T follicular helper cell (primary cell): ENCODE data around the gene UTY.

ENCODE experiments used
- DNase-seq: peaks from one replicate; pipeline ENCODE4 v3.0.0-alpha.2; 2020; ENCODE audit warnings: low read depth

Gene UTY

DNA sequence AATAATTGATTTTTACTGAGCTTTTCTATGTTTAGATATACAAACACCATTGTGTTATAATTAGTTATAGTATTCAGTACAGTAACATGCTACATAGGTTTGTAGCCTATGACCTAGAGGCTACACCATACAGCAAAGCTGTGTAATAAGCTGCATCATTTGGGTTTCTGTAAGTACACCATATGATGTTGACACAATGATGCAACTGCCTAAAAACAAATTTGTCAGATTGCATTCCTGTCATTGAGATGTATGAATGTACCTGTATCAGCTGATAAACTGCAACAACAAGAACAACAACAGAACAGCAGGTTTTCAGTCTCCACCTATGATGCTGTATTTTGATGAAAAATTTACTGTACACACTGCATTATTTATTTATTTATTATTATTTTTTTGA lies 64.3 kb downstream of the UTY start:
- DNase-seq: no peak

DNA sequence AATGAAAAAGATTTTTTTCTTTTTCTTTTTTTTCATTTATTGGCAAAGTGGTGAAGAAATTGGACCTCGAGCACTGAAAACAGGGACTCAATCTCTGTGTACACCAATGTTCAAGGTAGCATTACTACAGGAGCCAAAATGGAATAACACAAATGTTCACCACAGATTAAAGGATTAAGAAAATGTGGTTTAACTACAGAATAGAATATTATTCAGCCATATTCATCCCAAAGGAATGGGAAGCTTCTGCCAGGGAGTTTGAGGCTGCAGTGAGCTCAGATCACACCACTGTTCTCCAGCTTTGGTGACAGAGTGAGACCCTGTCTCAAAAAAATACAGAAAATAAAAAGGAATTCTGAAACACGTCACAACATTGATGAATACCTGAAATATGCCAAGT lies 81.0 kb downstream of the UTY start:
- DNase-seq: no peak

DNA sequence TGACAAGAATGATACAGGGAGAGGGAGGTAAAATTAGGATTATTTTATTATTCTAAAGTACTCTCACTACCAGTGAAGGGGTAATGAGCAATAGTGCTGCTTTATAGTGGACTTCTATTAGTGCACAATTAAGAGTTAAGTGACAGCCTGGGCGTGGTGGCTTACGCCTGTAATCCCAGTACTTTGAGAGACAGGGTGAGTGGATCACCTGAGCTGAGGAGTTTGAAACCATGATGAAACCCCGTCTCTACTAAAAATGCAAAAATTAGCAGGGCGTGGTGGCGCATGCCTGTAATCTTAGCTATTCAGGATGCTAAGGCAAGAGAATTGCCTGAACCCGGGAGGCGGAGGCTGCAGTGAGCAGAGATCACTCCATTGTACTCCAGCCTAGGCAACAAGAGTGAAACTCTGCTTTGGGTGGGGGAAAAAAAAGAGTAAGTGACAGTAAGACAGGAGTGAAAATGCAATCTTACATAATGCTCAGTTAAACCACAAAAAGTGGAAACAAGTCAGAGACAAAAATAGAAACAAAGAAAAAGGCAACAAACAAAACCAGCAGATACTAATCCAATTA lies 98.6 kb downstream of the UTY start:
- DNase-seq: no peak

DNA sequence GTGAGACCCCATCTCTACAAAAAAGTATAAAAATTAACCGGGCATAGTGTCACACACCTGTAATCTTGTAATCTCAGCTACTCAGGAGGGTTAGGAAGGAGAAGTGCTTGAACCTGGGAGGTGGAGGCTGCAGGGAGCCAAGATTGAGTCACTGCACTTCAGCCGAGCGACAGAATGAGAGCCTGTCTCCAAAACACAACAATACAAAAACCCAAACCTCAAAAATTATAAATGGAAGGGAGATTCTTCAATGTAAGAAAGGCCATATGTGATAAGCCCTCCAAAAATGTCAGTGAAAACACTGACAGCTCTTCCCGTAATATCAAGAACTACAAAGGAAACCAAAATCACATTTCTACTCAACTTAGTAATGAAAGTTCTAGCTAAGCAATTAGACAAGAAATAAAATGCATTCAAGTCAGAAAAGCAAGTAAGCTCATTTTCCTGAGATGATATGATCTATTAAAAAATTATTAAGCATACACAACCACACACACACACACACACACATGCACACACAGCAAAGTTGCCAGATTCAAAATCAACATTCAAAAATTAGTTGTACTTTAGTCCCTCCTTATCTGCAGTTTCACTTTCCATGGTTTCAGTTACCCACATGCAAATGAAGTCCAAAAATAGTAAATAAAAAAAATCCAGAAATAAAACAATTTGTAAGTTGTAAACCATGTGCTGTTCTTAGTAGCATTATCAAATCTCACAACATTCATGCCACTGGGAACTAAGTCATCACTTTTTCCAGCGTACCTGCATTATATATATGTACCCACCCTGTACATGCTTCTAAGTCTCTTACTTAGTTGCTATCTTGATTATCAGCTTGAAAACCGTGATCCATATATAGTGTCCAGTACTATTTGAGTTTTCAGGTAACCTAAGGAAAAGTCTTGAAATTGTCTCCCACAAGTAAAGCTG lies 108.7 kb downstream of the UTY start:
- DNase-seq: no peak

DNA sequence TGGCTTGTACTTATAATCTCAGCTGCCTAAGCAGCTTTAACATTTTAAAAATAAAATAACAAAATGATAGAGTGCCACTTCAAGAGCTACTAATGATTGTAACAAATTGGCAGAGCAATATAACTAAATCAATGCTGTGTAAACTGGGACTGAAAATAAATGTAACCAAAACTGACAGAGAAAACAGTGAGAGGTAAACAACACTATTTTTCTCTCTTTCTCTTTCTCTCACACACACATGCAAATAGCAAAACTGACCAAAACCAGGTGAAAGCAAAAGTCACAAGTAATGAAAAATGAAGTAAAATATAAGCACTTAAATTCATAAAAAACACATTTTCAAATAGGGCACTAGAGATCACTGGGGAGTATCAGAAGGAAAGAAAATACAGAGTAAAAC lies 109.6 kb downstream of the UTY start:
- no peak for DNase-seq

DNA sequence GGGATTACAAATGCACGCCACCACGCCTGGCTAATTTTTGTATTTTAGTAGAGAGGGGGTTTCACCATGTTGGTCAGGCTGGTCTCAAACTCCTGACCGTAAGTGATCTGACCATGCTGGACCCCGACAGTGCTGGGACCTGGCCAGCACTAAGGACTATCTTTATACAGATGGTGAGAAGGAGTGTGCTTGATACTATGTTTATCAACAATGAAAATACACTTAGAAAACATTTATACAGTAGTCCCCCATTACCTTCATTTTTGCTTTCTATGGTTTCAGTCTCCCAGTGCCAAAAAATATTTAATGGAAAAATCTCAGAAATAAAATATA lies 111.4 kb downstream of the UTY start:
- DNase-seq: no peak

DNA sequence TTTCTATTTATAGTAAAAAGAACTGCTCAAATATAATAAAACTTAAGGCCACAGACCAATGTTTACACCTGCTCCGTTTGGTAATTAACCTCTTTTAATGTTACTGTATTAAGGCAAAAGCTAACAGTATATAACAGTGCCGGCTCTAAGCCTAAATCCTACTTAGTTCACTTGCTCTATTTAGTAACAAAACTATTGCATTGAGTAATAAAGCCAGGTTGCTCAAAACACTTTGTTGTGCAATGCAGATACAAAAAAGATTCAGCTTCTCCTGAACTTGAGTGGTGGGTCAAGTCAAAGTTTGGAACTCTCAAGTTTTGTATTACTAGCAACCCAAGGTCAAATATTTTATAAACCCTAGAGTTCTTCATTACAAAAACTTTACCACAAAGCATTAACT lies 116.2 kb downstream of the UTY start:
- DNase-seq: no peak

DNA sequence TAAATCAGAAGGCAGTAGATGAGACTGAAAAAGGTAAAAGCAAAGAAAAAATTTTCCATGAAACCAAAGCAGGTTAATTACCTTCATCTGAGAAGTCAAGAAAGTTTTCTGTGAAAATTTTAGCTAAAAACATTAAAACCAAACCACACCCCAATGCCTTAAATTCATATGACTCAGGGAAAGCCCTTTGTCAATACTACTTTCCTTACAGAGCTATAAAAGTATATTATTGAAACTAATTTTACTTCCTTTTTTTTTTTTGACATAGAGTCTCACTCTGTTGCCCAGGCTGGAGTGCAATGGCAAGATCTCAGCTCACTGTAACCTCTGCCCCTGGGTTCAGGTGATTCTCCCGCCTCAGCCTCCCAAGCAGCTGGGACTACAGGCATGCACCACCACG lies 117.2 kb downstream of the UTY start:
- DNase-seq: no peak

DNA sequence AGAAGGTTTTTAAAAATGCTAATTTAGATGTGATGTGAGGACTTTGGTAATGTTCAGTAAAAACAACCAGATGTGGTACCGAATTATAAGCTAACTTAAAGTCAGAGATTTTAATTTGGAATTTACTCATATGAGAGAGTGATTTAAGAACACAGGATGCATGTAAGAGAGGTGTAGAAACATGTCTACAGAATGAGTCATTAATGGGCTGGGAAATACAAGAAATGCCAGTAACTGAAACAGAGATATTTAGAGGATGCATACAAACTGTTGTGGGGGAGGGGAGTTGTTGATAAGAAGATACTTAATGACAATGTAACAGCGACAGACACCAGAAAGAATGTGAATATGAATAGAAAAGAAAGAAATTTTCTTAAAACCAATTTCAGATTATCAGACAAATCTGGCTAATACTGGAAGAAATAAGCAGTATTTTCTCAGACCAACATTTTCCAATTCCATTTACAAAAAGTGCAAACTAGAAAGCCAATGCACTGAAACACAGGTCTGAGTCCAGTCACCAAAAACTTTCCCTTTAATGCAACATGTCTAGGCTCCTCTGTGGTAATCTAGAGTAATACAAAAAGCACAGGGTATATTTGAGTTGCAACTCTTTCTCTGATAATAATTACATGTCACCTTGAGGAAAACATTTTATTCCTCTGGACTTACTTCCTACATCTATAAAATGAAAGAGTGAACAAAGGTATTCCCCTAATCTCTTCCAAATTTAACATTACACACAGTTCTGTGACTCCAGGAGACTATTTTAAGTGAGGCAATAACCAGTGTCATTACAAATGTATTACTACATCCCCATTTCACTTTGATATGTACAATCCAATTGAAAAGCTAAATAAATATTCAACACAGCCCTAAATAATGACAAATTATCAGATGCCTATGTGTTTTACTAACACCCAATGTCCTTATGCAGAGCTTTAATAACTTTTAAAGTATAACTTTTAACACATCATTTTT lies 117.9 kb downstream of the UTY start:
- DNase-seq: no peak

DNA sequence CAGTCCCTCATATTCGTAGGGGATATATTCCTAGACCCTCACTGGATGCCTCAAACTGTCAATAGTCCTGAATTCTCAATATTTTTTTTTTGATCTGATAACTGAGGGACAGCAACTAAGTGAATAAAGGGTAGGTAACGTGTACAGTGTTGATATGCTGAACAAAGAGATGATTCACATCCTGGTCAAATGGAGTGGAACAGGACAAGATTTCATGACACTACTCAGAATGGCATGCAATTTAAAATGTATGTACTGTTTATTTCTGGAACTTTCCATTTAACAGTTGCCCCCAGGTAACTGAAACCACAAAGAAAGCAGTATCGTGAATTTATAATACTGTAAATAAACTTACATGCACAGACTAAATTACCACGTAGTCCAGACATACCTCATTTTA lies 128.4 kb downstream of the UTY start:
- no peak for DNase-seq

DNA sequence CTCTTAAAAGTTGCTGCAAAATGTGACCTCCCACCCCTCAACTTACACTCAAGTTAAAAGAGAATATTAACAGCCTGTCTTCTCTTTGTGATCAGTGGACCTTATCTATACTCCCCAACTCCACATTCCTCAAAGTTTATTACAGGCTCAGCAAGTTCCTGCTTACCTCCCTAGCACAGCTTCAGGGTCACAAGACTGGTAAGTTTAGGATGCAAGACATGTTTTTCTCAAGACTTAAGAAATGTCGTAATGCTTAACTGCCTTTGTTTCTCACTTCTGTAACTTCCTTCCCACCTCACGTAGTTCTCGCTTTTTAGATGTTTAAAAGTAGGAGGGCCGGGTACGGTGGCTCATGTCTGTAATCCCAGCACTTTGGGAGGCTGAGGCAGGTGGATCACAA lies 132.7 kb downstream of the UTY start:
- DNase-seq: no peak

DNA sequence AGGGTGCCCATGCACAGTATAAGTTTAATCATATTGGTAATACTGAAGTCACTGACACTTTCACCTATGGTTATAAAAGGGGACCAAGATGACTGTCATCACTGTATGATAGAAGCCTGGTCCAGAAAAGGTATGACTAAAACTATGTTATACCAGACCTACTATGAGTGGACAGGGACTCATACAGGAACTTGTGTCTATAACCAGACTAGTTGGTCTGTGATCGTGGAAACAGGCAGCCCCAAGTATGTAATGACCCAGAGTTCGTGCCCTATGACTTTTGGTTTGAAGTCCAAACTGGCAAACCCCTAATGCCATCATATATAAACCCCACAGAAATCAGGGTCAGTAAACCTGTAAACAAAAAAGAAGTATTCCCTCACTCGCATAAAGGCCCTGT lies 134.3 kb downstream of the UTY start:
- DNase-seq: no peak

DNA sequence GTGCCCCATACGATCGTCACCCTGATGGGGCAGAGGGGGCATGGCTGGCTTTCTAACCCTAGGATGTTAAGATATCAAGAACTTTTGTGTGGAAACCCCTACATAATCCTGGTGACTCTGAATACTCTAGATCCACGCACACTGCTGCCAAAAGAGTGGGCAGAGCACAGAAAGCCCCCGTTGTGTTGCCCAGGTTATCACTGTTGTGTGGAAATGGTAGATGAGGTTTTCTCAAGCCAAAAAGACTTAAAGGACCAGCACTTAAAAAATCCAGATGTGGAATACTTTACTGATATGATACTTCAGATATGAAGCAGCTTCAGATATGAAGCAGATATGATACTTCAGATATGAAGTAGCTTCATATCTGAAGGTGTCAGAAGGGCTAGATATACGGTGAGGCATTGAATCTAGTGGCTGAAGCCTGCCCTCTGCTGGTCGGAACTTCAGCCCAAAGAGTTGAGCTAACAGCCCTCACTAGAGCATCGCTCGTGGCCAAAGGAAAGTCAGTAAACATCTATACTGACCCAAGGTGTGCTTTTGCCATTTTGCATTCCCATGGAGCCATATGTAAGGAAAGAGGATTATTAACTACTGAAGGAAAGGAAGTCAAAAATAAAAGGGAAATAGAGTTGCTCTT lies 136.4 kb downstream of the UTY start:
- no peak for DNase-seq

DNA sequence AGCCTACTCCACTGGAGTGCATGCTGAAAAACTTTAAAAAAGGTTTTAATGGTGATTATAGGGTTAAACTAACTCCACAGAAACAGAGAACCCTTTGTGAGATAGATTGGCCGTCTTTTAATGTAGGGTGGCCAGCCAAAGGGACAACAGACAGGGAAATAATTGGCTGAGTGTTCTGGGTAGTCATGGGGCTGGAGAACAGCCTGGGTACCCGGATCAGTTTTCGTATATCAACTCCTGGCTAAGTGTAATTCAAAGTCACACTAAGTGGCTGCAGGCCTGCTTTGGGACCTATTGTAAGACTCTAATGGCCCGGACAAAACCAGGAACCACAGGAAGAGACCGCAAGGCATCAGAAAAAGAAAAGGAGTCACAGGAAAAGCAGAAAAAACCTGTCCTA lies 139.9 kb downstream of the UTY start:
- DNase-seq: no peak

DNA sequence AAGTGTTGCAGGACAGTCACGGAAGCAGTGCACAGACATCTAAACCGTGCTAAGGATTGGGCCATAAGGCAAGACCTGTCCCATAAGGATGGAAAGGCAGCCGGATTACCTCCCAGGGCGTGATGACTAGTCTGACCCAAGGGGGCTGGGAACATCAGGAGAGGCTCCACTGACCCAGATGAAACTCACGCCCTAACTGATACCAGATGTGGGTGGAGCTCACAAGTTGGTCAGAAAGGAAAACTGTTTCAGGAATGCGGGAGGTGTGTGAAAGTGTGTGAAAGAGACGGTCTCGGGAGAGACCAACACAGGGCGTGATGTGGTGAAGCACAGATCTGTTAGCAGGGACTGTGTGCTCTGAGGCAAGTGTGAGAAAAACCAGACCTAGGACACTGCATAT lies 140.5 kb downstream of the UTY start:
- no peak for DNase-seq

DNA sequence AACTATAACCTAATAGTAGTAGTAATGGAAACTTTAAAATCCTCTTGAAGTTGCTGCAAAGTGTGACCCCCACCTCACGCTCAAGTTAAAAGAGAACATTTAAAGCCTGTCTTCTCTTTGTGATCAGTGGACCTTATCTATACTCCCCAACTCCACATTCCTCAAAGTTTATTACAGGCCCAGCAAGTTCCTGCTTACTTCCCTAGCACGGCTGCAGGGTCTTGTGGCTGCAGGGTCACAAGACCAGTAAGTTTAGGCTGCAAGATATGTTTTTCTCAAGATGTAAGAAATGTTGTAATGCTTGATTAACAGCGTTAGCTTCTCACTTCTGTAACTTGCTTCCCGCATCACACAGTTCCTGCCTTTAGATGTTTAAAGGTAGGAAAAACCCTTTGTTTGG lies 141.1 kb downstream of the UTY start:
- no peak for DNase-seq

DNA sequence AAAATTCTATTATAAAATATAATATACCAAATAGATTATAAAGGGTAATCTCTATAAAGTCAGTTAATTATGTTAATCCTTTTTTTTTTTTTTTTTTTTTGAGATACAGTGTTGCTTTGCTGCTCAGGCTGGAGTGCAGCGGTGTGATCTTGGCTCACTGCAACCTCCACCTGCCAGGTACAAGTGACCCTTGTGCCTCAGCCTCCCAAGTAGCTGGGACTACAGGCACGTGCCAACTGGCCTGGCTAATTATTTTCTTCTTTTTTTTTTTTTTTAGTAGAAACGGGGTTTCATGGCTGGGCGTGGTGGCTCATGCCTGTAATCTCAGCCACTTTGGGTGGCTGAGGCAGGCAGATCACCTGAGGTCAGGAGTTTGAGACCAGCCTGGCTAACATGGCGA lies 141.9 kb downstream of the UTY start:
- DNase-seq: no peak

DNA sequence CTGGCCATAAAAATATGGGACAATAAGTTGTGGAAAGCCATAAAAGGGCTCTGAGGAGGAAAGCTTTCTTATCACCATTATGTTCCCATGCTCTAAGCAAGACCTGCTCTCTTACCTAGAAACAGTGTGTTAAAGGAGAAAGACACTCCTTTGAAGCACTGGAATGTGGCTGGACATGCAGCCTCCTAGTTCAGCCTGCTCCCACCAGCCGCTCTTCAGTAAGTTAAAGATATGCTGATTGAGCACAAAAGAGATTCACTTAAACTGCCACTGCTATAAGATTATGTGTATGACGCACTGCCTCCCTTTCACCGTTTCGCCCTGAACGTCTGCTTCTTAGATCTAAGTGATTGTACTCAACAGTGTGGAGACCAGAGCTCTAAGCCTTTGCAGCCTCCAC lies 146.0 kb downstream of the UTY start:
- no peak for DNase-seq

DNA sequence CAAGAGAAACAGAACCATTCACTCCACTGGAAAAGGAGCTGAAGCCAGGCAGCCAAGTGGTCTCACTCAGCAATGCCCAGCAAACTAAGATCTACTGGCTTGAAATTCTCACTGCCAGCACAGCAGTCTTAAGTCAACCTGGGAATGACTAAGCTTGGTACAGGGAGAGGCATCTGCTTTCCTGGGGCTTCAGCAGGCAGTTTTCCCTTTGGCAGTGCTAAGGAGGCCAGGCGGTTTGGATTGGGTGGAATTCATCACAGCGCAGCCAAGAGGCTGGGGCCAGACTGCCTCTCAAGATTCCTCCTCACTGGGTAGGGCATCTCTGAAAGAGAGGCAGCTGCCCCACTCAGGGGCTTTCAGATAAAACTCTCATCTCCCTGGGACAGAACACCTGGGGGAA lies 149.2 kb downstream of the UTY start:
- no peak for DNase-seq

DNA sequence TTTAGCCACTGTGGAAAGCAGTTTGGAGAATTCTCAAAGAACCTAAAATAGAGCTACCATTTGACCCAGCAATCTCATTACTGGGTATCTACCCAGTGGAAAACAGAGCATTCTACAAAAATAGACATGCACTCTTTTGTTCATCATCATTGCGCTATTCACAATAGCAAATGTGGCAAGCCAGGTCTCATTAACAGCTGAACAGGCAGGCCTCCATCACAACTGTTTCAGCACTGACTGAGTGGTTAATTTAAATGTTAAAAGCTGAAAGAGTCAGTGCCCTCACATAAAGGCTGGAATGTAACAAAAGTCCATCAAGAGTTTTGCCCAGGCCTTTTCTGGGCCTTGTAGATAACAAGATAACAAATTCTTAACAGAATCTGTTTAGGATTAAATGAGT lies 166.9 kb downstream of the UTY start:
- no peak for DNase-seq

DNA sequence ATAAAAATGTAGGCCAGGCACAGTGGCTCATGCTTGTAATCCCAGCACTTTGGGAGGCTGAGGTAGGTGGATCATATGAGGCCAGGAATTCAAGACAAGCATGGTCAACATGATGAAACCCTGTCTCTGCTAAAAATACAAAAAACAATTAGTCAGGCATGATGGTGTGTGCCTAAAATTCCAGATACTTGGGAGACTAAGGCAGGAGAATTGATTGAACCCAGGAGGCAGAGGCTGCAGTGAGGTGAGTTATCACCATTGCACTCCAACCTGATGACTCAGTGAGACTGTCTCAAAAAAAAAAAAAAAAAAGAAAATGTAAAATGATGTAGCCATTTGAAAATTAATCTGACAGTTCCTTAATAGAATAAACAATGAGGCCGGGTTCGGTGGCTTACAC lies 171.9 kb downstream of the UTY start:
- DNase-seq: no peak

DNA sequence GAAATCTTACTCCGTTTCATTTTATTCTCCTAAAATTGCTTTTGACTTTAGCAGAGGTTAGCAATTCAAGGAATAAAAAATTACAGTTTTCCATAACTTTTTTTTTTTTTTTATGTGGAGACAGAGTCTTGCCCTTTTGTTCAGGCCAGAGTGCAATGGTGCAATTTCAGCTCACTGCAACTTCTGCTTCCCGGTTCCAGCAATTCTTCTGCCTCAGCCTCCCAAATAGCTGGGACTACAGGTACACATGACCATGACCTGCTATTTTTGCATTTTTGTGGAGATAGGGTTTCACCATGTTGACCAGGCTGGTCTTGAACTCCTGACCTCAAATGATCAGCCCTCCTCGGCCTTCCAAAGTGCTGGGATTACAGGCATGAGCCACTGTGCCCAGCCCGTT lies 179.0 kb downstream of the UTY start:
- DNase-seq: no peak
